ENCODE data around the gene GMPR2.

DNA sequence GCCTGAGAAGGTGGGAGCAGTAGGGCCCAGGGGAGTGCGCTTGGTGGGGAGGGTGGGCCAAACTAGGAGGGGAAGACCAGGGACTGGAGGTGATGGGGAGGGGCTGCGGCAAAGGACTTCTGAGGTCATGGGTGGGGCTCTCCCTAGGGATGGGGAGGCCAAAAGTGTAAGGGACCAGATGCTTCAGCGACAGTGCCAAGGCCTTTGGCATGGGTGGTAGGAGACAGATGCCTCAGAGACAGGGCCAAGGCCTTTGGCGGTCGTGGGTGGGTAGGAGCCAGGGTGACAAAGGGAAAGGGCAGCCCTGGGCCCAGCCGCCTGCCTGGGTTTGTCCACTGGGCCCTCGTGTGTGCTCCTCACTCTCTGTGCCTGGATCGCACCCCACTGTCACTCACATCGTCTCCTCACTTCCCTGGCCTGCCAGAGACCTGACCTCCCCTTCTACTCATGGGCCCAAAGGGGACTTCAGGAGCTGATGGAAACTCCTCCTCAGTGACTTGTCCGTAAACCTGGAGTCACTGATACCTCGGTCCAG lies 51.8 kb downstream of the GMPR2 start:
- TF ChIP-seq, protein P1, sequence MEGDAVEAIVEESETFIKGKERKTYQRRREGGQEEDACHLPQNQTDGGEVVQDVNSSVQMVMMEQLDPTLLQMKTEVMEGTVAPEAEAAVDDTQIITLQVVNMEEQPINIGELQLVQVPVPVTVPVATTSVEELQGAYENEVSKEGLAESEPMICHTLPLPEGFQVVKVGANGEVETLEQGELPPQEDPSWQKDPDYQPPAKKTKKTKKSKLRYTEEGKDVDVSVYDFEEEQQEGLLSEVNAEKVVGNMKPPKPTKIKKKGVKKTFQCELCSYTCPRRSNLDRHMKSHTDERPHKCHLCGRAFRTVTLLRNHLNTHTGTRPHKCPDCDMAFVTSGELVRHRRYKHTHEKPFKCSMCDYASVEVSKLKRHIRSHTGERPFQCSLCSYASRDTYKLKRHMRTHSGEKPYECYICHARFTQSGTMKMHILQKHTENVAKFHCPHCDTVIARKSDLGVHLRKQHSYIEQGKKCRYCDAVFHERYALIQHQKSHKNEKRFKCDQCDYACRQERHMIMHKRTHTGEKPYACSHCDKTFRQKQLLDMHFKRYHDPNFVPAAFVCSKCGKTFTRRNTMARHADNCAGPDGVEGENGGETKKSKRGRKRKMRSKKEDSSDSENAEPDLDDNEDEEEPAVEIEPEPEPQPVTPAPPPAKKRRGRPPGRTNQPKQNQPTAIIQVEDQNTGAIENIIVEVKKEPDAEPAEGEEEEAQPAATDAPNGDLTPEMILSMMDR (IDR thresholded peaks at IDR 0.05) = no peak
- TF ChIP-seq POLR2A (IDR thresholded peaks at IDR 0.05) (no peak), EP300 (IDR thresholded peaks at IDR 0.05) (no peak)

Data from upper lobe of left lung (tissue), 4 donors.